Natural killer cell (primary cell): ENCODE measurements around the gene SRD5A3. TPM values are rescaled to one million over a fixed set of nuclear protein-coding genes. Genes with fewer than 3 reads are reported as not detected.

Source experiments
- ATAC-seq, 3 donors: fragments of 150-1000 bp in 2 of 3; fragments of 200-7000 bp in 1 of 3; cut with Tn5 transposase; 1 replicate in 1 of 3; 2 replicates in 2 of 3; pipeline ENCODE4 v1.10.0; 2021; ENCODE audit warnings: mild to moderate bottlenecking in 2 of 3, moderate library complexity in 2 of 3
- DNase-seq, 2 donors: peaks; one replicate each; pipeline versions ENCODE4 v3.0.0 to v3.0.0-alpha.2; 2013 to 2021; ENCODE audit warnings: mixed read lengths in 1 of 2
- H3K27ac ChIP-seq: one replicate; pipeline ENCODE4 v1.5.1; 2013; ENCODE audit warnings: mild to moderate bottlenecking, low read length
- H3K27me3 ChIP-seq: one replicate; pipeline ENCODE4 v1.6.1; 2013; ENCODE audit warnings: low read length; ENCODE audit not compliant: control insufficient read depth, insufficient read depth
- H3K36me3 ChIP-seq: one replicate; pipeline ENCODE4 v1.6.1; 2013; ENCODE audit warnings: low read length; ENCODE audit not compliant: control insufficient read depth, insufficient read depth
- H3K4me1 ChIP-seq: one replicate; pipeline ENCODE4 v1.6.1; 2013; ENCODE audit warnings: low read length; ENCODE audit not compliant: control insufficient read depth, insufficient read depth
- H3K4me3 ChIP-seq: one replicate; pipeline ENCODE4 v1.5.1; 2013; ENCODE audit warnings: low read length
- H3K9me3 ChIP-seq: one replicate; pipeline ENCODE4 v1.6.1; 2013; ENCODE audit warnings: low read length; ENCODE audit not compliant: control insufficient read depth, insufficient read depth
- H3K27ac Mint-ChIP-seq, 2 donors: one replicate each; pipeline ENCODE4 v1.8.0; 2022; ENCODE audit warnings: mild to moderate bottlenecking in 2 of 2, mixed read lengths in 2 of 2, moderate library complexity in 1 of 2
- H3K27me3 Mint-ChIP-seq, 2 donors: one replicate each; pipeline ENCODE4 v1.8.0; 2022; ENCODE audit warnings: low read depth in 2 of 2, mixed read lengths in 2 of 2
- H3K36me3 Mint-ChIP-seq: one replicate; pipeline ENCODE4 v1.8.0; 2022; ENCODE audit warnings: mixed read lengths
- H3K4me1 Mint-ChIP-seq, 2 donors: one replicate each; pipeline ENCODE4 v1.8.0; 2022; ENCODE audit warnings: mixed read lengths in 2 of 2
- H3K4me3 Mint-ChIP-seq: one replicate; pipeline ENCODE4 v1.8.0; 2022; ENCODE audit warnings: mild to moderate bottlenecking, moderate library complexity, mixed read lengths
- H3K9me3 Mint-ChIP-seq, 2 donors: one replicate each; pipeline ENCODE4 v1.8.0; 2022; ENCODE audit warnings: mixed read lengths in 2 of 2
- WGBS: methylation state at CpG from one replicate; pipeline ENCODE4 v1.1.7; 2013; ENCODE audit warnings: missing lambda C conversion rate; ENCODE audit not compliant: insufficient coverage; 5-methylcytosine and 5-hydroxymethylcytosine counted together
- intact Hi-C: fragments of 100-400 bp; cut with micrococcal nuclease; formaldehyde crosslinking; loops from one replicate; pipeline ENCODE4 v1.14.2; 2022
- total RNA-seq, 4 donors: library from RNA; stranded (reverse); fragments of 120-200 nt in 1 of 4; gene quantifications; one replicate each; pipeline versions ENCODE4 v1.2.3 to v1.2.4, GENCODE V29; 2013 to 2022
- TF ChIP-seq, protein P1 (sequence below): fragments of 200-600 bp; IDR thresholded peaks from one replicate; pipeline ENCODE4 v1.8.0; 2022; ENCODE audit warnings: antibody characterized with exemption

The SRD5A3 gene
- total RNA-seq, 3 donors from 2014 or later (not counting 1 experiment from before 2014, with no cell fraction given) = 3.5 to 5.6 (median 4.5) TPM

DNA sequence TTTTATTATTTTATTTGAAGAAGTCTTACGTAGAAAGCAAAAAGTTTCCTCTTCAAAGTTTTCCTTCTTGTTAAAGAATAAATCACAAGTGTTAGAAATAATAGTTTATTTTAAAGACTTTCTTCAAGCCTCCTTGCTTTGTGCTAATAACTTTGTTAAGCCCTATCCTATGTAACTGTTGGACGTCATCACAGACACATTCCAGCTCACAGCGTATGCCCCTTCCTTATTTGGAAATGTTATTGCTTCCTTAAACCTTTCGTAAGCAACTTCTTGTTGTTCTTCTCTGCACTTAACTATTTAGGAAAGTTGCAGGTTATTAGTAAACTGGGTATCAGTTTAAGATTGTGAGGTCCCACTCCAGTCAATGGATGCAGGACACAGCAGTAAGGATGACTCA is 7.6 kb upstream of the SRD5A3 start:
- TF ChIP-seq, protein P1, sequence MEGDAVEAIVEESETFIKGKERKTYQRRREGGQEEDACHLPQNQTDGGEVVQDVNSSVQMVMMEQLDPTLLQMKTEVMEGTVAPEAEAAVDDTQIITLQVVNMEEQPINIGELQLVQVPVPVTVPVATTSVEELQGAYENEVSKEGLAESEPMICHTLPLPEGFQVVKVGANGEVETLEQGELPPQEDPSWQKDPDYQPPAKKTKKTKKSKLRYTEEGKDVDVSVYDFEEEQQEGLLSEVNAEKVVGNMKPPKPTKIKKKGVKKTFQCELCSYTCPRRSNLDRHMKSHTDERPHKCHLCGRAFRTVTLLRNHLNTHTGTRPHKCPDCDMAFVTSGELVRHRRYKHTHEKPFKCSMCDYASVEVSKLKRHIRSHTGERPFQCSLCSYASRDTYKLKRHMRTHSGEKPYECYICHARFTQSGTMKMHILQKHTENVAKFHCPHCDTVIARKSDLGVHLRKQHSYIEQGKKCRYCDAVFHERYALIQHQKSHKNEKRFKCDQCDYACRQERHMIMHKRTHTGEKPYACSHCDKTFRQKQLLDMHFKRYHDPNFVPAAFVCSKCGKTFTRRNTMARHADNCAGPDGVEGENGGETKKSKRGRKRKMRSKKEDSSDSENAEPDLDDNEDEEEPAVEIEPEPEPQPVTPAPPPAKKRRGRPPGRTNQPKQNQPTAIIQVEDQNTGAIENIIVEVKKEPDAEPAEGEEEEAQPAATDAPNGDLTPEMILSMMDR = no peak
- no peak for ATAC-seq
- Histone ChIP-seq H3K27ac (no peak overlapping the region), H3K4me3 (no peak overlapping the region), H3K9me3 (no peaks in the 10 kb centered on the region), H3K27me3 (no peaks in the 10 kb centered on the region), H3K4me1 (peaks cover 5% of the 10 kb centered on the region), H3K36me3 (no peaks in the 10 kb centered on the region)
- Mint-ChIP-seq H3K36me3 (no peaks in the 10 kb centered on the region), H3K9me3 (no peaks in the 10 kb centered on the region), H3K27ac (no peak overlapping the region), H3K27me3 (peaks cover 0 to 4% of the 10 kb centered on the region in 2 donors), H3K4me1 (peaks cover 0 to 6% of the 10 kb centered on the region in 2 donors), H3K4me3 (no peak overlapping the region)
- no peak for DNase-seq
- intact Hi-C loops = no loop called here
- 60% methylated on average over 2 of the region's 4 CpGs for WGBS

DNA sequence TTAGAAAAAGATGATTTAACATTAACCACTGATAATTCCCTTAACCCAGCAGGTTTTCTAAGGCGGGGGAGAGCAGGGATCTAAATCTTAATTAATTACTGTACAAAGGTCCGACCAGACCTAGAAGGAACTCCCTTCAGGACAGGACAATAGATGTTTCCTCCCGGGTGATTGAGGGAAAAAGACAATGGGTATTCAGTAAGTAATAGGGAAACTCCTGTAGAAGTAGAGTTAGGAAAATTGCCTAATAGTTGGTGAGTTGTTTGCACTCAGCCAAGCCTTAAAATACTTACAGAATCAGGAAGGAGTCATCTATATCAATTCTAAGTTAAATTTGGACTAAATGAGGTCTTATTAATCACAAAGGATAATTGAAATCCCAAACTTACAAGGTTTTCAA is 5.8 kb upstream of the SRD5A3 start:
- DNase-seq = no peak
- Histone ChIP-seq H3K36me3 (no peaks in the 10 kb centered on the region), H3K27ac (no peak overlapping the region), H3K27me3 (no peaks in the 10 kb centered on the region), H3K9me3 (no peaks in the 10 kb centered on the region), H3K4me1 (peaks cover 5% of the 10 kb centered on the region), H3K4me3 (no peak overlapping the region)
- no peaks in the 10 kb centered on the region for H3K9me3 Mint-ChIP-seq
- intact Hi-C loops = loop anchor here (10.0 kb wide), 2 partner anchors 205 to 395 kb away; partner anchors contain the start of gene CLOCK
- H3K36me3 Mint-ChIP-seq = no peaks in the 10 kb centered on the region
- TF ChIP-seq, protein P1 = no peak
- no peak for ATAC-seq
- no peak overlapping the region for H3K4me3 Mint-ChIP-seq
- WGBS = 85% methylated on average over 3 of the region's 3 CpGs
- peaks cover 0 to 4% of the 10 kb centered on the region in 2 donors for H3K27me3 Mint-ChIP-seq
- peaks cover 0 to 6% of the 10 kb centered on the region in 2 donors for H3K4me1 Mint-ChIP-seq
- H3K27ac Mint-ChIP-seq = no peak overlapping the region

DNA sequence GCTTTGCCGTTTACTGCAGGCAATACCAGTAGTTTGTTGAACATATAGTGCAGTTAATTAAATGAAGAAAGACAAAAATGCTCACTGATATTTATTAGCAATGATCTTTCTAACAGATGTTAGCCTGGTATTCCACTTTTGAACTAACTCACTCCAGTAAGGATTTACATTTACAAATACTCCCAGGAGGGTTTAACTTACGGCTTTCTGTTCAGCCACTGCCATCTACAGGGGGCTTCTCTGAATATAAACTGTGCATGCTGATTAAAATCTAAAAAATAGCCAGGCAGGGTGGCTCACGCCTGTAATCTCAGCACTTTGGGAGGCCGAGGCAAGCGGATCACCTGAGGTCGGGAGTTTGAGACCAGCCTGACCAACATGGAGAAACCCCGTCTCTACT is 2.2 kb upstream of the SRD5A3 start:
- intact Hi-C loops = loop anchor here (10.0 kb wide), 2 partner anchors 201 to 391 kb away; partner anchors contain the start of gene CLOCK
- H3K9me3 Mint-ChIP-seq = no peaks in the 10 kb centered on the region
- Histone ChIP-seq H3K27ac (no peak overlapping the region), H3K9me3 (no peaks in the 10 kb centered on the region), H3K4me3 (no peak overlapping the region), H3K4me1 (peaks cover 9% of the 10 kb centered on the region), H3K36me3 (no peaks in the 10 kb centered on the region), H3K27me3 (no peaks in the 10 kb centered on the region)
- TF ChIP-seq, protein P1 = no peak
- no peaks in the 10 kb centered on the region for H3K27me3 Mint-ChIP-seq
- no peak for ATAC-seq
- no peaks in the 10 kb centered on the region for H3K36me3 Mint-ChIP-seq
- no peak overlapping the region for H3K4me3 Mint-ChIP-seq
- peaks cover 0 to 10% of the 10 kb centered on the region in 2 donors for H3K4me1 Mint-ChIP-seq
- 94% methylated on average over 7 of the region's 7 CpGs for WGBS
- H3K27ac Mint-ChIP-seq = no peak overlapping the region
- DNase-seq = no peak

DNA sequence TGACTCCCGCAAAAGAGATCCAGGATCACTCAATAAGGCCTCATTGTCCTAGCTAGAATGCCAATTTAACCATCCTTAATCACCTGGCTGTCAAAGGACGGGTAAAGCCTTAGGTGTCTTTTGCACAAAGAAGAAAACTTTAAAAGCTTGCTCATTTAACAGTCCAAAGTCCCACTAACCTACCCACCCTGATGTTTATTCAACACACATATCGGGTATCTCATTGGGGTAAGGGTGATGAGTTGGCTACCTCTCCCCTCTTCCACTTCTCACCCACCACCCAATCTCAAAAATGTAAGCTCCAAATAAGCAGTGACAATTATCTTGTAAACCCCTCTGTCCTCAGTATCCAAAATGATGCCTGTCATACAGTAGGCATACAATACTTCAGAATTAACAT is 988 bp upstream of the SRD5A3 start:
- ATAC-seq (no peak), DNase-seq (peak in 1 of 2 donors; percentile 3)
- H3K4me3 Mint-ChIP-seq = no peak overlapping the region
- no peaks in the 10 kb centered on the region for H3K27me3 Mint-ChIP-seq
- intact Hi-C loops = loop anchor here (5.0 to 10.0 kb wide), 3 partner anchors 200 to 522 kb away; partner anchors contain the start of gene CLOCK
- peaks cover 0 to 10% of the 10 kb centered on the region in 2 donors for H3K4me1 Mint-ChIP-seq
- H3K36me3 Mint-ChIP-seq = no peaks in the 10 kb centered on the region
- H3K36me3 ChIP-seq = no peaks in the 10 kb centered on the region
- no peaks in the 10 kb centered on the region for H3K9me3 ChIP-seq
- no peaks in the 10 kb centered on the region for H3K9me3 Mint-ChIP-seq
- H3K27ac ChIP-seq = no peak overlapping the region
- no peak overlapping the region for H3K4me3 ChIP-seq
- 100% methylated on average over 2 of the region's 3 CpGs for WGBS
- peaks cover 9% of the 10 kb centered on the region for H3K4me1 ChIP-seq
- peak overlapping the region in 1 of 2 donors; percentile 7 for H3K27ac Mint-ChIP-seq
- no peaks in the 10 kb centered on the region for H3K27me3 ChIP-seq
- TF ChIP-seq, protein P1 = no peak
